GM19043 (cell line): ENCODE measurements around the gene SPZ1.
"Not testable (repeated sequence)": the region's sequence is repeated elsewhere in the genome, so short reads cannot be mapped to it uniquely, and the experiment has no call there.

ENCODE experiments used
- ATAC-seq: cut with Tn5 transposase; IDR thresholded peaks from one replicate; pipeline ENCODE4 v1.9.1; 2021; ENCODE audit warnings: low read depth; ENCODE audit not compliant: unreplicated experiment

The SPZ1 gene

GRCh38 chr5:80326468-80326867 is 6.7 kb downstream of the SPZ1 start:
- ATAC-seq: no peak

- no peak for ATAC-seq
Measured at GRCh38 chr5:80337379-80337778, 17.6 kb downstream of the SPZ1 start.

GRCh38 chr5:80339116-80339515 is 19.3 kb downstream of the SPZ1 start:
- no peak for ATAC-seq

DNA sequence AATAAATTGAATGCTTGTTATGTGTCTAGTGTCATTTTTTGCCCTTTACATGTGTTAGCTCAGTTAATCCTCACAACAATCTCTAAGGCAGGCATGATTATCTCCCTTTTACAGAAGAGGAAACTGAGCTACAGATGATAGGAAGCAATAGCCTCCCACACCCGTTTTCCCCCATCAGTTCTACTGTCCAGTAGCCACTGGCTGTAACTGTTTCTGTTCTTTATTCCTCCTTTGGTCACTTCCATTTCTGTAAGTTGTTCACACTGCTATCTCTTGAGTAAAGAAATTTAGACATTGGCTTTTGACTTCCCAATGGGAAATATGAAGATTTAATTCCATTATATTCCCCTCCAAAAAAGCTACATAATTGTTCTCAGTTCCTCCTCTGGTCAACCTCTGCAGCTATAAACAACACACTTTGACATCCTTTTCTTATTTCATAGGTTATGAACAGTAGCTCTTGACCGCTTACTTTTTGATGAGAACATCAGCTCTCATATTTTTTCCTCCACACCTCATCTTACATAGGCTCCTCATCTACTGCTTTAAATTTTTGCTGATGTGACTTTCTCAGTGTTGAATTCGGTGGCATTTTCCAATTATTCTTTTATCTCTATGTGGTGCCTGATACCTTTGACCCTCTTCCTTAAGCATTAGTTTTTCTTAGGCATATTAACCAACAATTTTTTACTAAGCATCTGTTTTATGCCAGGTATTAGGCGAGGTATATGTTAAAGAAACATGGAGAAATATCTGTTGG is 21.4 kb downstream of the SPZ1 start:
- no peak for ATAC-seq

- no peak for ATAC-seq
Measured at GRCh38 chr5:80343067-80343466, 23.3 kb downstream of the SPZ1 start.

GRCh38 chr5:80346055-80346454 is 26.3 kb downstream of the SPZ1 start:
- no peak for ATAC-seq

DNA sequence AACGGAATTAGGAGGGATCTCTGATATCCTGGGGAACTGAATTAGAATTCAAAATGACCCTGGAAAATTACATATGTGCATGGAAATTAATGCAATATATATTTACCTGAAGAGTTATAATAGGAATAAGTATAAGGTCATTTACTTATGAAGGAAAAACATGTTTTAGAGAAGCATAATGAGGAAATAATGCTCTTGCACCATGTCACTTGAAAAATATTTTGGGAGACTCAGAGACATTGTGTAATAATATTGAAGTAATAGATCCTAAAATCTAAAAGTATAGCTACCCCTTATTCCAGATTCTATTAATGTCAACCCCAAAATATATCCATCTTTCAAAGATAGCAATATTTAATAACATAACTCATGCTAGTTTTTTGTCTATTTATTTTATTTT is 28.4 kb downstream of the SPZ1 start:
- no peak for ATAC-seq

DNA sequence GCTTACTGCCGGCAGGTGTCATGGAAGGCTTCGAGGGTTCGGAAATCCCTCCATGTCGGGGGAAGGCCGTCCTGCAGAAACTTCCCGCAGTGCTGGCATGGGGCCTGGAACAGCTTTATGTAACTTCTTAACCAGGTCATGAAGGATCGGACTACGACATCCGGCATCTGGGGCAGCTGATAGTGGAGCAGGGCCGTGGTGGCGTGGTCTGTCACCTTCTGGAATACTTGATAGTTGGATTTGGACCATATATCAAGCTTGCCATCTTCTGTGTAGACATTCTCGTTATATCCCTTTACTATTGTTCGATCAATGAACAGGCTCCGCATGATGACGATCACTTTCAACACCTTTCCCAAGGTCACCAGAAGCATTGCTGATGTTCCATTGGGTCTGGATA is 31.2 kb downstream of the SPZ1 start:
- ATAC-seq: not testable (repeated sequence)

DNA sequence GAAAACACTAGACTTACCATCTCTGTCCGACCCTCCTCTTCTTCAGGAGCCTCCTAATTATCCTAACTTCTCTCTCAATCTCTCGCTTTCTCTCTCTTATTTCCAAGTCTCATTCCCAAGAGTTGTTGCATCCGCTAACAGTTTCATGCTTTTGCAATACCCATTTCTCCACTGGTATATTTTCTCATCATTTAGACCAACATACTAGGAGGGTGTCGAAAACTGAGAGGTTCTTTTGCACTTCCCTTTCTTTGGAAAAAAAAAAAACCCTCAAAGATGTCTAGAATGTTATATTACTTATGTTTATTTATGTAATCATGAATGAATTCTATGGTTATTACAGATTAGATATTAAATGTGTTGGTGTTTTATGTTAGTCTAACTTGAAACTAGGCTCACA is 35.9 kb downstream of the SPZ1 start:
- ATAC-seq: no peak

DNA sequence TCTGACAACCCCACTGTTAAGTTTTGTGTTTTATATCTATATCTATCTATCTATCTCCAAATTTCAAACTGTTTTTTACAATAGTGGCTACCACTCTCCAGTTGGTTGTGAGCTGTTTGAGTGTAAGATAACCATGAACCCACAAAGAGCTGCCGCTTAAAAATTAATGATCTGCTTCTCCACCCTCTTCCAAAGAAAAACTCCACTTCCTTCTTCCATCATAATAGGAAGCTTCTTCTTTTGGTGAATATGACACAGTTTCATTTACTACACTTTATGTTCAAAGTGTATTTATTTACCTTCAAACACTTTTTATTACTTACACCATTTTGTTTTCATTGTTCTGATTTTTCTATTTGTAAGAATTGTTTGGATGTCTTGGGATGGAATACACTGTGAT is 37.9 kb downstream of the SPZ1 start:
- no peak for ATAC-seq

GRCh38 chr5:80360914-80361444 is 41.2 kb downstream of the SPZ1 start:
- no peak for ATAC-seq

GRCh38 chr5:80364892-80365291 is 45.1 kb downstream of the SPZ1 start:
- ATAC-seq: no peak

DNA sequence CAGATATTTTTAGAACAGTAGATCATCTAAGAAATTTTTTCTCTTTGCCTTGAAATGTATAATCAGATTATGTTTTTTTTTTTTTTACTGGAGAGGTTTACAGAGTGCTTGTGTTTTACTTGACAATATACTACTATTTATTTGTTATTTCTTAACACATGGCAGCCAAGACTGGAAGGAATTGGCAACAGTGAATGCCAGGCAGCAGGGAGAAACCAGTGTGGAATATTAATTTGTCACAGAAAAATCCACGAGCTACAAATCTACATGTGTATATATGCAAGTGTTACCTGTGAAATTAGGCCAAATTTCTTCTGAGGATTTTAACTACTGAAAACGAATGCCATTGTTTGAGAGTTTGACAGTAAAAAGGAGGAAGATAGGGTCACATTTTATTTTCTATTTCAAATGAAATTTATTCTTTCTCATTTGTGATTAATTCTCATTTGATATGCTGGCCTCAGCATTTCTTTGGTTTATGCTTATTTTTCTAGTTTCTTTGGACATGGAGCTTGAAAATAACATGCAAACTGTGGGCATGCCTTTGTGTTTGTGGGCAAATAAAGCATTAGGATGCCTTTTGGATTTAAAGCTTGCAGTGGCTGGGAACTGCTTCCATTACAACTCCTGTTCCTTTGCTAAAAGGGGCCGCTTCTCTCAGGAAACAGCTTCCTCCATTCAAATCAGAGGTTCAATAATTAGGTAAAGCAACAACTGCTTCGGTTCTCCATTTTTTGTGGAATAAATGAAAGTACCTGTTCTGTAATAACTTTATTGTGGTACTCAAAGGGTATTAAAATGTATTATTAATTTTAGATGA is 49.1 kb downstream of the SPZ1 start:
- ATAC-seq: no peak

GRCh38 chr5:80369521-80369920 is 49.7 kb downstream of the SPZ1 start:
- no peak for ATAC-seq

DNA sequence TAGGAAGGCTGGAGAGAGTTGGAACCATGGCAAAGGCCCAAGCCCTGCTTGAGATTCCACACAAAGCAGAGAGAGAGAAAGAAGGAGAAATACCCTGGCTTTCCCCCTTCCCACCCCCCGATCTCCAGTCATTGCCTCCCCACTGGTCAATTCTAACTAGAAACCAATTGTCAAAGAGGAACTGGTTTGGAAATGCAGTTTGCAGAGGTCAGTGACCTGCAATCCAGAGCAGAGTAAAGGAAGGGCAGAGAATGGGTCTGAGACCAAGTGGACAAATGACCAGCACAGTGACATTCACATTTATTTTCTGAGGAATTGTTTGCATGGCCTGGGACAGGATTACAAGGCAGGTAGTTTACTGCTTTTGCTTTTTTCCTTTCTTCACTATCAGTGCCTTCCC is 50.6 kb downstream of the SPZ1 start:
- no peak for ATAC-seq
